HG03045 (cell line): ENCODE data around the gene ARHGAP45.

Experiments used
- ATAC-seq: cut with Tn5 transposase; IDR thresholded peaks from one replicate; pipeline ENCODE4 v1.9.1; 2021; ENCODE audit warnings: mild to moderate bottlenecking, moderate library complexity; ENCODE audit not compliant: unreplicated experiment

Gene ARHGAP45

GRCh38 chr19:1054102-1055027, 12.6 kb upstream of the ARHGAP45 start:
- ATAC-seq: no peak

- no peak for ATAC-seq
These were observed 11.9 kb upstream of the ARHGAP45 start for GRCh38 chr19:1055028-1055425.

- no peak for ATAC-seq
These were observed 10.9 kb upstream of the ARHGAP45 start for GRCh38 chr19:1055886-1056620.

- no peak for ATAC-seq
These were observed 9.7 kb upstream of the ARHGAP45 start for GRCh38 chr19:1057176-1057855.

GRCh38 chr19:1058112-1058511, 8.9 kb upstream of the ARHGAP45 start:
- no peak for ATAC-seq

GRCh38 chr19:1060689-1061088, 6.3 kb upstream of the ARHGAP45 start:
- ATAC-seq: no peak

GRCh38 chr19:1061987-1062386, 5.0 kb upstream of the ARHGAP45 start:
- ATAC-seq: no peak

- ATAC-seq: no peak
These were observed 4.5 kb upstream of the ARHGAP45 start for GRCh38 chr19:1062387-1063029.

GRCh38 chr19:1063030-1063908, 3.7 kb upstream of the ARHGAP45 start:
- no peak for ATAC-seq

- no peak for ATAC-seq
These were observed 2.9 kb upstream of the ARHGAP45 start for GRCh38 chr19:1063909-1064660.

- no peak for ATAC-seq
These were observed 2.0 kb upstream of the ARHGAP45 start for GRCh38 chr19:1064661-1065605.

- ATAC-seq: no peak
These were observed 1.3 kb upstream of the ARHGAP45 start for GRCh38 chr19:1065606-1066109.

- no peak for ATAC-seq
These were observed 668 bp upstream of the ARHGAP45 start for GRCh38 chr19:1066251-1066747.

- no peak for ATAC-seq
These were observed 482 bp downstream of the ARHGAP45 start for GRCh38 chr19:1067341-1067957.

- ATAC-seq: no peak
These were observed 1.3 kb downstream of the ARHGAP45 start for GRCh38 chr19:1068009-1069001.
